GM12873 (cell line): Measurements from ENCODE around the gene GRAMD1B.

Source experiments
- TF ChIP-seq, protein P1 (sequence below): IDR thresholded peaks from 2 replicates; pipeline ENCODE4 v1.5.1; 2012; ENCODE audit warnings: low read depth, mild to moderate bottlenecking, moderate library complexity, low read length, control low read depth; ENCODE audit not compliant: insufficient read depth; ENCODE audit errors: missing control alignments

Gene GRAMD1B

DNA sequence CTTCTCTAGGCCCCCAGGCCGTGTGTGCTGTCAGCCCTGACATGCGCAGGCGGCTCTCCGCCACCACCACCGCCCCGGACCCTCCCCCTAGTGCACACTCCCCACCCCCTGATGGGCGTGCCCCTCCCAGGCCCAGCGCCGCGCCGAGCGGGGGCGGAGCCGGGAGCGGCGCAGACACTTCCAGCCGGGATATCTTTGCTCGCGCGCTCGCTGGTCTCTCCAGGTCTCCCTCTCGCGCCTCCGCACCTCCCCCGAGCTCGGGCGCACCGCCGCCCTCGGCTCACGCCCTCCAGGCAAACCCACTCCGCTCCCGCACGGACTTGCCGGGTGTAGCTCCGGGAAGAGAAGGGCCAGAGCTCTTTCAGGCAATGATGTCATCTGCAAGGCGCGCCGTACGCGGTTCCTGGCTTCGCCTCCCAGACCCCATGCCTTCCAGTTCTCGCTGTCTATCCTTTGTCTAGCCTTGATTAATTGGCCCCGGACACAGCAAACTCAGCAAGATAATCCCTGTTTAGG lies 224.6 kb downstream of the GRAMD1B start, which contains the start of gene SCN3B:
Gene SCN3B (minus strand): TSS at position 59 of the 516 bp plus-strand sequence. CDS start 823 bp downstream, outside the sequence.
- TF ChIP-seq, protein P1, sequence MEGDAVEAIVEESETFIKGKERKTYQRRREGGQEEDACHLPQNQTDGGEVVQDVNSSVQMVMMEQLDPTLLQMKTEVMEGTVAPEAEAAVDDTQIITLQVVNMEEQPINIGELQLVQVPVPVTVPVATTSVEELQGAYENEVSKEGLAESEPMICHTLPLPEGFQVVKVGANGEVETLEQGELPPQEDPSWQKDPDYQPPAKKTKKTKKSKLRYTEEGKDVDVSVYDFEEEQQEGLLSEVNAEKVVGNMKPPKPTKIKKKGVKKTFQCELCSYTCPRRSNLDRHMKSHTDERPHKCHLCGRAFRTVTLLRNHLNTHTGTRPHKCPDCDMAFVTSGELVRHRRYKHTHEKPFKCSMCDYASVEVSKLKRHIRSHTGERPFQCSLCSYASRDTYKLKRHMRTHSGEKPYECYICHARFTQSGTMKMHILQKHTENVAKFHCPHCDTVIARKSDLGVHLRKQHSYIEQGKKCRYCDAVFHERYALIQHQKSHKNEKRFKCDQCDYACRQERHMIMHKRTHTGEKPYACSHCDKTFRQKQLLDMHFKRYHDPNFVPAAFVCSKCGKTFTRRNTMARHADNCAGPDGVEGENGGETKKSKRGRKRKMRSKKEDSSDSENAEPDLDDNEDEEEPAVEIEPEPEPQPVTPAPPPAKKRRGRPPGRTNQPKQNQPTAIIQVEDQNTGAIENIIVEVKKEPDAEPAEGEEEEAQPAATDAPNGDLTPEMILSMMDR = no peak

DNA sequence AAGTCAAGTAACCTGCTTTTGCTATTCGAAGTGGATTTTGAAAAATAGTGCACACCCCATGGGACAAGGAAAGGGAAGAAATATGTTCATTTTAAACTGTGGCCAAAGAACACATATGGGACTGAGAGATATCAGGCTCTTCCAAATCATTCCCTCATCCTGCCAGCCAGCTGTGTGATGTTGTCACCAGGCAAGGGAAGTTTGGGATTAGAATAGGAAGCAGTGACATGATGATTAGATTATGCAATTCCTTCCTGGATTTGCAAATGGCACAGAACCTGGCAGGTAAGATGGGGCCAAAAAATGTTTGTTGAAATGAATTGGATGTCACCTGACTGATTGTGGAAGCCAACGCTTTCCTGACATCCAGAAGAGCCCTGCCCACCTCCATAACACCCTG lies 229.2 kb downstream of the GRAMD1B start:
- TF ChIP-seq, protein P1 = no peak

DNA sequence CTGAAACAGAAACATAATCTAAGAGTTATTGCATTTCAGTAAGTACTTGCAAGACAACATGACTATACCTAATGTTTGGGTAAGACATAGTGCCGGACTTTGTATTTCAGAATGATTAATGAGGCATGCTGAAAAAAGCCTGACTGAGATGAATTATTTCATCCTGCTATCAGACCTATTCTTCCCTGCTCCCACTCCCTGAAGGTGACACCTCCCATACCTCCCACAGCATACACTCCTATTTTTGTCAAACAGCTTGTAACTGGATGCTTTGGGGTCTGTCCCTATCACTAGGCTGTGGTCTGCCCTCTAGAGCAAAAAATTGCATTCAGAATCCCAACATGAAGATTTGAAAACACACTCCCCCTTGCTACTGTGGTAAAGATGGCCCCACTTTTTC lies 235.2 kb downstream of the GRAMD1B start:
- TF ChIP-seq, protein P1 = no peak

DNA sequence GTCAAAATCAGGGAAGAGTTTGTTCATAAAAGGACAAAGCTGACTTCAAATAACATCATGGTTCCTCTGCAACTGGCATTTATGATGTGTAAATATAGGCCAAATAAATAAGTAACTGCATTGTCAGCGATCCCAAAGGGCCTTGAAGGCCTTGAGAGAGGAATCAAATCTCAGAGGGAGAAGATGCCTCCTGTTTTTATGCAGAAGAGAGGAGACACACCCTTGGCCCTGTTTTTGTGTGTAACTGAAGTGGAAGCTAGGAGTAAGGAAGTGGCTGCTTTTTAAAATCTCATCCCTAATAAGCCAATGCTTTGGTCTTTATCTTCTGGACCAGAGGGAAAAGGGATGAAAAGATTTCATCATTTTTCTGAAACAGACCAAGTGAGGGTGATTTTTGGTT lies 240.0 kb downstream of the GRAMD1B start:
- TF ChIP-seq, protein P1 = no peak

DNA sequence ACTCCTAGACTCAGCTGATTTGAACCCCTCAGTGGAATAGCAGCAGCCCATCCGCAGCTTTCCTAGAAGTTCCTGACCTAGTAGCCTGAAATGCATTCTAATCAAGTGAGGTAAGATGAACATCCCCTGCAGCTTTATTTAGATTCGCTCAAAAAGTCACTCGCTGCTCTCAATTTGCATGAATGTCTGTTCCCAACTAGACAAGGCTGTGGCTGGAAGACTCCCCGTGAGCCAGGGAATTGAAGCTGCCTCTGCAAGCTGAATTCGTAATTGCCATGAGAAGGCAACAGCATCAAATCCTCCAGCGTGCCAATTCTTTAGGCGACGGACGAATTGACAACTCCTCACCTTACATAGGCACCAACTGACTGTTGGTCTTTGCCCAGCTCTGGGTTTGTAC lies 241.5 kb downstream of the GRAMD1B start:
- TF ChIP-seq, protein P1 = no peak

DNA sequence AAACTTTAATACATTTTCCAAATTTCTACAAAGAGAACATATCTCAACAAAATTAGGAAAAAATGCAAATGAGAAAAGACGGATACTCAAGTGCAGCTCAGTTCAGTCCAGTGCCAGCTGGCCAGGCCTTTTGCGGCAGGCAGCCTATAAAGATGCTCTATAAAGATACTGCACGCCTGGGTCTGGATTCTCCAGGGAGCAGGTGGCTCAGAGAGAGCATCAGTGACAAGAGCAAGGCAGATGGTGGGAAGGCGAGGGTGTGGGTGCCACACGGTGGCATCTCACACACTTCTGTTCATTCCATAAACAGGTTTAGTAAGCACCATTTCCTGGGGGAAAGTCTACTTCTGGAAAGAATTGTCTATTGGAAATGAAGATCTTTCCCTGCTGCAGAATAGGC lies 242.5 kb downstream of the GRAMD1B start:
- TF ChIP-seq, protein P1 = no peak

DNA sequence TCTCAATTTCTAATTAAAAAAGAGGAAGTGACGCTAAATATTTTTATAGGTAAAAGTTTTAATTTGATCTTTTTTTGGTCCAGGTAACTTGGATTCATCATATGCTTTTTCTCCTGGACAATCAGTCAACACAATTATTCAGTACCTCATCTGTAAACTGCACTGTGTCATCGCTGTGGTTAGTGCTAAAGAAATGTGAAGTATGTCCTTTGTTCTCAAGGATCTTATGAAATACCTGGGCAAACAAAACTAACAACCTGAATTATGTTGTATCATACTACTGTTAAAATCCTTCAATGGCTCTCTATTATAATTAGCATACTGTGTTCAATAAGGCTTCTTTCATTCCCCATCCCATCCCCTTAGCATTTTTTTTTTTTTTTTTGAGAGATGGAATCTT lies 244.2 kb downstream of the GRAMD1B start:
- TF ChIP-seq, protein P1 = no peak
